IMR-90 (cell line): ENCODE measurements around the gene LIPM. TPM values are rescaled to one million over a fixed set of nuclear protein-coding genes. Genes with fewer than 3 reads are reported as not detected.

Source experiments
- ATAC-seq: fragments of 200-7000 bp; cut with Tn5 transposase; 2 replicates; pipeline ENCODE4 v1.9.1; 2020; ENCODE audit warnings: low read depth, mild to moderate bottlenecking, moderate library complexity
- BruUV-seq: library from RNA; stranded (reverse); fragments of 400-500 nt; replicated peaks from 2 replicates; lab custom pipeline; 2021; lab: Mats Ljungman, UMichigan
- CTCF ChIA-PET: fragments of 300-600 bp; formaldehyde crosslinking; extraction: SDS; loops from one replicate; lab custom pipeline; 2021; ENCODE audit warnings: antibody characterized with exemption; lab: Yijun Ruan, JAX
- POLR2A ChIA-PET: fragments of 300-600 bp; sonication (Branson Sonifier 250); formaldehyde crosslinking; loops from one replicate; lab custom pipeline; 2022; ENCODE audit warnings: antibody characterized with exemption; ENCODE audit not compliant: unreplicated experiment; lab: Charles Lee
- DNase-seq: peaks from one replicate; pipeline ENCODE4 v3.0.0; 2013
- H2AFZ ChIP-seq: replicated peaks from 2 replicates; pipeline ENCODE3; 2013; ENCODE audit warnings: low read length, mild to moderate bottlenecking; ENCODE audit not compliant: poor library complexity
- H2AK5ac ChIP-seq: 2 replicates; pipeline ENCODE4 v1.6.1; 2013; ENCODE audit warnings: low read depth, low read length, inconsistent platforms
- H2AK9ac ChIP-seq: replicated peaks from 2 replicates; pipeline ENCODE3; 2013; ENCODE audit warnings: mild to moderate bottlenecking, low read depth, low read length, moderate library complexity; ENCODE audit not compliant: poor library complexity
- H2BK120ac ChIP-seq: 2 replicates; pipeline ENCODE4 v1.6.1; 2013; ENCODE audit warnings: low read depth, low read length, inconsistent platforms
- H2BK15ac ChIP-seq: 3 replicates; pipeline ENCODE4 v1.6.1; 2013; ENCODE audit warnings: low read depth, low read length, inconsistent platforms
- H2BK20ac ChIP-seq: 2 replicates; pipeline ENCODE4 v1.6.1; 2013; ENCODE audit warnings: low read depth, mild to moderate bottlenecking, inconsistent platforms, low read length, moderate library complexity
- H2BK5ac ChIP-seq: 2 replicates; pipeline ENCODE4 v1.6.1; 2013; ENCODE audit warnings: mild to moderate bottlenecking, low read depth, low read length, inconsistent platforms; ENCODE audit not compliant: poor library complexity, severe bottlenecking
- H3K14ac ChIP-seq: replicated peaks from 2 replicates; pipeline ENCODE4 v1.6.1; 2013; ENCODE audit warnings: low read depth, low read length, inconsistent platforms
- H3K18ac ChIP-seq: 2 replicates; pipeline ENCODE4 v1.6.1; 2013; ENCODE audit warnings: low read depth, low read length, control low read depth
- H3K23ac ChIP-seq: 2 replicates; pipeline ENCODE4 v1.6.1; 2013; ENCODE audit warnings: low read depth, low read length, inconsistent platforms
- H3K27ac ChIP-seq: 2 replicates; pipeline ENCODE4 v1.5.1; 2013; ENCODE audit warnings: mild to moderate bottlenecking, control low read depth, low read length; ENCODE audit not compliant: insufficient read depth
- H3K27me3 ChIP-seq: 2 replicates; pipeline ENCODE4 v1.6.1; 2013; ENCODE audit warnings: low read length; ENCODE audit not compliant: control insufficient read depth, insufficient read depth
- H3K36me3 ChIP-seq: 2 replicates; pipeline ENCODE4 v1.6.1; 2013; ENCODE audit warnings: low read length, mixed read lengths; ENCODE audit not compliant: control insufficient read depth, insufficient read depth
- H3K4ac ChIP-seq: 2 replicates; pipeline ENCODE4 v1.6.1; 2013; ENCODE audit warnings: low read depth, low read length, inconsistent platforms
- H3K4me1 ChIP-seq: 2 replicates; pipeline ENCODE4 v1.6.1; 2013; ENCODE audit warnings: low read length, mixed read lengths; ENCODE audit not compliant: control insufficient read depth, insufficient read depth
- H3K4me2 ChIP-seq: 2 replicates; pipeline ENCODE4 v1.6.1; 2013; ENCODE audit warnings: low read depth, mild to moderate bottlenecking, control low read depth, low read length, moderate library complexity
- H3K4me3 ChIP-seq: 2 replicates; pipeline ENCODE4 v1.5.1; 2013; ENCODE audit warnings: low read depth, mild to moderate bottlenecking, control low read depth, low read length, moderate library complexity; ENCODE audit not compliant: insufficient read depth
- H3K56ac ChIP-seq: 2 replicates; pipeline ENCODE4 v1.6.1; 2013; ENCODE audit warnings: low read length, inconsistent platforms; ENCODE audit not compliant: insufficient read depth; ENCODE audit errors: extremely low read depth
- H3K79me1 ChIP-seq, 2 experiments: 2 replicates each; pipeline ENCODE4 v1.6.1; 2013; ENCODE audit warnings: low read length in 2 of 2, inconsistent platforms in 1 of 2, low read depth in 1 of 2
- H3K9ac ChIP-seq: 2 replicates; pipeline ENCODE4 v1.6.1; 2013; ENCODE audit warnings: low read depth, low read length, control low read depth
- H3K9me1 ChIP-seq: 2 replicates; pipeline ENCODE4 v1.6.1; 2013; ENCODE audit warnings: low read length, inconsistent platforms; ENCODE audit not compliant: insufficient read depth
- H3K9me3 ChIP-seq: 2 replicates; pipeline ENCODE4 v1.6.1; 2013; ENCODE audit warnings: low read length; ENCODE audit not compliant: control insufficient read depth, insufficient read depth
- H4K20me1 ChIP-seq: 2 replicates; pipeline ENCODE4 v1.6.1; 2013; ENCODE audit warnings: low read length, inconsistent platforms; ENCODE audit not compliant: insufficient read depth
- H4K5ac ChIP-seq: 2 replicates; pipeline ENCODE4 v1.6.1; 2013; ENCODE audit warnings: mild to moderate bottlenecking, low read depth, low read length, control low read depth
- H4K8ac ChIP-seq, 2 experiments: 2 replicates each; pipeline ENCODE4 v1.6.1; 2013; ENCODE audit warnings: low read depth in 2 of 2, low read length in 2 of 2, control low read depth in 1 of 2, inconsistent platforms in 1 of 2
- H4K91ac ChIP-seq: 2 replicates; pipeline ENCODE4 v1.6.1; 2013; ENCODE audit warnings: low read depth, low read length, inconsistent platforms; ENCODE audit not compliant: insufficient read depth
- BHLHE40 ChIP-seq: fragments of 150-350 bp; IDR thresholded peaks from 2 replicates; pipeline ENCODE4 v1.6.1; 2016; ENCODE audit warnings: mild to moderate bottlenecking, low read depth, low read length
- MAZ ChIP-seq: IDR thresholded peaks from 2 replicates; pipeline ENCODE4 v1.6.1; 2012; ENCODE audit warnings: low read depth, mild to moderate bottlenecking, low read length, improper control_type of control experiment, moderate library complexity, borderline replicate concordance
- MXI1 ChIP-seq: IDR thresholded peaks from 2 replicates; pipeline ENCODE4 v1.6.1; 2012; ENCODE audit warnings: low read depth, mild to moderate bottlenecking, low read length, moderate library complexity, borderline replicate concordance
- RAD21 ChIP-seq: IDR thresholded peaks from 2 replicates; pipeline ENCODE4 v1.6.1; 2012; ENCODE audit warnings: low read length, improper control_type of control experiment
- RFX5 ChIP-seq: IDR thresholded peaks from 2 replicates; pipeline ENCODE4 v1.8.0; 2012; ENCODE audit warnings: low read depth, mild to moderate bottlenecking, low read length, moderate library complexity
- WGBS, 2 experiments: methylation state at CpG; one replicate each; pipeline versions ENCODE4 v1.1.5 to v1.1.7; 2013; ENCODE audit warnings: missing lambda C conversion rate in 2 of 2; ENCODE audit not compliant: insufficient read length in 1 of 2; ENCODE audit errors: extremely low coverage in 2 of 2; 5-methylcytosine and 5-hydroxymethylcytosine counted together
- dilution Hi-C: fragments of 300-500 bp; cut with HindIII; formaldehyde crosslinking; loops from one replicate; pipeline ENCODE4 v1.14.3; 2018; ENCODE audit warnings: low sequenced_read_pairs; ENCODE audit not compliant: unreplicated experiment
- in situ Hi-C: fragments of 300-500 bp; cut with MboI; formaldehyde crosslinking; loops from 3 replicates; pipeline ENCODE4 v1.14.3; 2019; ENCODE audit warnings: low sequenced_read_pairs, inconsistent platforms, mixed read lengths
- intact Hi-C: fragments of 100-400 bp; cut with micrococcal nuclease; formaldehyde crosslinking; loops from 2 replicates; pipeline ENCODE4 v1.10.0; 2022
- polyA plus RNA-seq, 3 experiments: library from polyadenylated mRNA; depleted of rRNA; stranded (reverse); fragments of >200 nt; gene quantifications; 2 replicates each; pipeline ENCODE4 v1.2.3, GENCODE V29; 2012; ENCODE audit warnings: low replicate concordance in 1 of 3
- total RNA-seq: library from RNA; depleted of rRNA; stranded (reverse); fragments of >200 nt; gene quantifications from 2 replicates; pipeline ENCODE4 v1.2.3, GENCODE V29; 2012

The LIPM gene
- total and polyA plus RNA-seq, 2 of the 4 experiments (the other 2 are of a cell fraction), result not detected

DNA sequence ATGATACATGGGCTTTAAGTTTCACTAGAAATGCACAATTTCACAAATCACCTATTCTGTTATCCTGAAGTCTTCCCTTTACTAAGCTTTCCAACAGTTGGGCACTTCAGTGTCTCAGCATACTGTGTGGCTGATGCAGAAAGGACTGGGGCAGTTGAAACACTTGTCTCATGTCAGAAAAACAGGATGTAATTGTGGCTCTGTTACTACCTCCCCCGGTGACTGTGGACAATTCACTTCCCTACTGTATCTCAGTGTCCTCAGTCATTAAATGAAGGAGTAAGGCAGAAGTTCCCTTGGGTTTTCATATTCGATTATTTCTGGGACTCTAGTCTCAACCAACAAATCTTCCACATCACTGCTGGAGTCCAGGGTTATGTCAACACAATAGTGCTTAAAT is 31.2 kb downstream of the LIPM start:
- no CpG with 5 or more reads among the region's 2 CpGs for WGBS, 2 experiments
- in situ Hi-C loops, result loop anchor here (10.0 kb wide), 1 partner anchor 391 kb away; no protein-coding TSS in a partner anchor
- H2BK5ac ChIP-seq, result no peak overlapping the region
- no peak overlapping the region for H4K8ac ChIP-seq
- H3K18ac ChIP-seq, result no peak overlapping the region
- H3K56ac ChIP-seq, result no peak overlapping the region
- no peaks in the 10 kb centered on the region for H3K27me3 ChIP-seq
- H4K20me1 ChIP-seq, result no peaks in the 10 kb centered on the region
- intact Hi-C loops, result loop anchor here (2.0 kb wide), 1 partner anchor 153 kb away; no protein-coding TSS in a partner anchor
- no peak overlapping the region for H3K27ac ChIP-seq
- H3K23ac ChIP-seq, result no peak overlapping the region
- ATAC-seq (no peak), DNase-seq (no peak)
- TF ChIP-seq BHLHE40 (no peak), MXI1 (no peak), MAZ (no peak), RAD21 (no peak), RFX5 (no peak)
- no peak overlapping the region for H2AFZ ChIP-seq
- no peak overlapping the region for H3K4me2 ChIP-seq
- H2AK5ac ChIP-seq, result no peak overlapping the region
- H4K91ac ChIP-seq, result no peak overlapping the region
- no peaks in the 10 kb centered on the region for H3K9me3 ChIP-seq
- H3K9me1 ChIP-seq, result no peaks in the 10 kb centered on the region
- POLR2A ChIA-PET, result no interaction called here
- no peaks in the 10 kb centered on the region for H3K36me3 ChIP-seq
- H3K4me3 ChIP-seq, result no peak overlapping the region
- no peak overlapping the region for H3K4ac ChIP-seq
- H2BK15ac ChIP-seq, result no peak overlapping the region
- H3K79me1 ChIP-seq, result no peaks in the 10 kb centered on the region
- no peak overlapping the region for H2AK9ac ChIP-seq
- no peaks in the 10 kb centered on the region for H3K4me1 ChIP-seq
- H3K9ac ChIP-seq, result no peak overlapping the region
- no TSS peak for BruUV-seq
- no peak overlapping the region for H2BK20ac ChIP-seq
- no peak overlapping the region for H4K5ac ChIP-seq
- CTCF ChIA-PET, result interaction anchor here (1.1 kb wide), 1 partner anchor 99 kb away, joined by 8 read pairs; no protein-coding TSS in a partner anchor
- H2BK120ac ChIP-seq, result no peak overlapping the region
- dilution Hi-C loops, result no loop called here
- H3K14ac ChIP-seq, result no peak overlapping the region
